Colonic mucosa (tissue), 4 donors: ENCODE data around the gene SHROOM4. TPM values are rescaled to one million over a fixed set of nuclear protein-coding genes. Genes with fewer than 3 reads are reported as not detected.

Source experiments
- DNase-seq: peaks from one replicate; pipeline ENCODE4 v3.0.0-alpha.2; 2020
- H3K27ac ChIP-seq: fragments of 200-600 bp; one replicate; pipeline ENCODE4 v1.8.0; 2021
- H3K27me3 ChIP-seq: fragments of 200-600 bp; one replicate; pipeline ENCODE4 v1.8.0; 2021
- H3K36me3 ChIP-seq: fragments of 200-600 bp; one replicate; pipeline ENCODE4 v1.8.0; 2021
- H3K4me1 ChIP-seq: fragments of 200-600 bp; one replicate; pipeline ENCODE4 v1.8.0; 2021; ENCODE audit warnings: mild to moderate bottlenecking
- H3K4me3 ChIP-seq: fragments of 200-600 bp; one replicate; pipeline ENCODE4 v1.8.0; 2021
- H3K9ac ChIP-seq, 2 donors: one replicate each; pipeline ENCODE4 v1.7.0; 2013; ENCODE audit warnings: control low read depth in 2 of 2, low read depth in 2 of 2, low read length in 2 of 2
- H3K9me3 ChIP-seq: fragments of 200-600 bp; one replicate; pipeline ENCODE4 v1.8.0; 2021
- CTCF ChIP-seq: fragments of 200-600 bp; IDR thresholded peaks from one replicate; pipeline ENCODE4 v1.8.0; 2022; ENCODE audit warnings: antibody characterized with exemption, mild to moderate bottlenecking
- intact Hi-C: fragments of 100-400 bp; cut with DNase I; formaldehyde crosslinking; loops from one replicate; pipeline ENCODE4 v1.14.1; 2022
- total RNA-seq, 2 donors: library from RNA; stranded (reverse); fragmentation: NEBNext Ultra II Directional in 1 of 2; extraction: Animal tissue kit (Norgen Biotek cat#: 25700) in 1 of 2; gene quantifications; one replicate each; pipeline ENCODE4 v1.2.1, GENCODE V29; 2021
- donor health status: healthy.
- donor health status: DM: no; HTN: no; CAD: no.
- donor health status: DM: no; HTN: no; CAD: no.

SHROOM4 gene
- total RNA-seq, 2 donors from 2014 or later = 2.2 to 3.3 TPM

- Histone ChIP-seq H3K9ac (no peak overlapping the region), H3K4me3 (no peak overlapping the region), H3K27ac (no peak overlapping the region), H3K9me3 (no peaks in the 10 kb centered on the region), H3K27me3 (no peaks in the 10 kb centered on the region), H3K36me3 (no peaks in the 10 kb centered on the region), H3K4me1 (no peaks in the 10 kb centered on the region)
- DNase-seq = no peak
- intact Hi-C loops = no loop called here
- no peak for TF ChIP-seq CTCF
Observed at GRCh38 chrX:50704360-50704759, 109.6 kb downstream of the SHROOM4 start.

- intact Hi-C loops = no loop called here
- no peaks in the 10 kb centered on the region for H3K27me3 ChIP-seq
- no peak for TF ChIP-seq CTCF
- no peaks in the 10 kb centered on the region for H3K4me1 ChIP-seq
- H3K36me3 ChIP-seq = no peaks in the 10 kb centered on the region
- H3K4me3 ChIP-seq = no peak overlapping the region
- no peak overlapping the region for H3K27ac ChIP-seq
- DNase-seq = no peak
- H3K9me3 ChIP-seq = no peaks in the 10 kb centered on the region
- no peak overlapping the region for H3K9ac ChIP-seq
Observed at GRCh38 chrX:50700921-50701320, 113.1 kb downstream of the SHROOM4 start.

DNA sequence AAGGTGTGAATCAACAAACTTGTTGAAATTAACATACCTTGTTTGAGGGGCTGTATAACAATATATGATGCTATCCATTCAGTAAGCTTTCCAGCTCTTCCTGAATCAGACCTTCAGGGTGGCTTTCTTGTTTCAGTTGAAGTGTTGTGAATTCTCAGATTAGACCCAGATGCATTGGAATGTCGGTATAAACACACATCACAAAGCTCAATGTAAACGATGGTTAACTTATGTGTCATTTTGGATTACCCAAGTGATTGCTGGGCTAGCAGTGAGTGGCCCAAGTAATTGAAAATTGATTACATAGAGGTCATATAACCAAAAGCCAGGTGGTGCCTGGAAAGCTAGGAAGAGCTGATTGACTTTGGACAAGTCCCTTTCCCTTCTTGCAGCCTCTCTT, 115.0 kb downstream of the SHROOM4 start:
- Histone ChIP-seq H3K4me1 (no peaks in the 10 kb centered on the region), H3K36me3 (no peaks in the 10 kb centered on the region), H3K27me3 (no peaks in the 10 kb centered on the region), H3K9me3 (no peaks in the 10 kb centered on the region), H3K9ac (no peak overlapping the region), H3K4me3 (no peak overlapping the region), H3K27ac (no peak overlapping the region)
- no peak for TF ChIP-seq CTCF
- intact Hi-C loops = no loop called here
- no peak for DNase-seq

GRCh38 chrX:50697691-50698090, 116.3 kb downstream of the SHROOM4 start:
- no peak overlapping the region for H3K9ac ChIP-seq
- intact Hi-C loops = no loop called here

DNA sequence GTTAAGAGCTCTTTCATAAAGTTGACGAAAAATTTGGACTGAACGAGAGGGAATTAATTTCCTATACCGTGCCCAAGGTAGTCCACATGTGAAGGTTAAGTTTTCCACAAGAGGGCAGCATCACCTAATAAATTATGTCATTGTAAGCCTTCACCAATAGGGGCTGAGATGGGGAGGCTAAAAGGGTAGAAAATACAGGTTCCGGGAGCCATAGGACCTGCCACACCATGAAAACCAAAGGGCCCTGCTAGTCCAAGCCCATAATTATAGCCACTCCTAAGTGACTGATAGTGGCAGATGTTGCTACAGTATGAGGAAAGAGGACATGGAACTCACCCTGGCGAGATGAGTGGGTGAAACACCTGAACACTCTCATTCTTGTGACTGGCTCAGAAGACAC, 122.2 kb downstream of the SHROOM4 start:
- intact Hi-C loops = loop anchor here (5.0 kb wide), 3 partner anchors 210 to 295 kb away; no protein-coding TSS in a partner anchor
- DNase-seq = peak; percentile 21

More at GRCh38 chrX:50697691-50698090, 116.3 kb downstream of the SHROOM4 start:
- H3K4me3 ChIP-seq = no peak overlapping the region
- no peaks in the 10 kb centered on the region for H3K27me3 ChIP-seq
- H3K36me3 ChIP-seq = no peaks in the 10 kb centered on the region
- no peak for DNase-seq
- H3K4me1 ChIP-seq = no peaks in the 10 kb centered on the region
- no peak overlapping the region for H3K27ac ChIP-seq
- no peak for TF ChIP-seq CTCF
- no peaks in the 10 kb centered on the region for H3K9me3 ChIP-seq

More for the DNA sequence above, 122.2 kb downstream of the SHROOM4 start:
- no peaks in the 10 kb centered on the region for H3K36me3 ChIP-seq
- peak; percentile 58 for TF ChIP-seq CTCF
- H3K9me3 ChIP-seq = no peaks in the 10 kb centered on the region
- H3K27me3 ChIP-seq = no peaks in the 10 kb centered on the region
- no peak overlapping the region for H3K27ac ChIP-seq
- no peak overlapping the region for H3K4me3 ChIP-seq
- H3K4me1 ChIP-seq = no peaks in the 10 kb centered on the region
- H3K9ac ChIP-seq = no peak overlapping the region
